GM04503 (cell line): ENCODE data around the gene PNPLA1.

Experiments used
- DNase-seq: peaks from one replicate; pipeline ENCODE4 v3.0.0-alpha.2; 2012; ENCODE audit warnings: low read depth

The PNPLA1 gene

DNA sequence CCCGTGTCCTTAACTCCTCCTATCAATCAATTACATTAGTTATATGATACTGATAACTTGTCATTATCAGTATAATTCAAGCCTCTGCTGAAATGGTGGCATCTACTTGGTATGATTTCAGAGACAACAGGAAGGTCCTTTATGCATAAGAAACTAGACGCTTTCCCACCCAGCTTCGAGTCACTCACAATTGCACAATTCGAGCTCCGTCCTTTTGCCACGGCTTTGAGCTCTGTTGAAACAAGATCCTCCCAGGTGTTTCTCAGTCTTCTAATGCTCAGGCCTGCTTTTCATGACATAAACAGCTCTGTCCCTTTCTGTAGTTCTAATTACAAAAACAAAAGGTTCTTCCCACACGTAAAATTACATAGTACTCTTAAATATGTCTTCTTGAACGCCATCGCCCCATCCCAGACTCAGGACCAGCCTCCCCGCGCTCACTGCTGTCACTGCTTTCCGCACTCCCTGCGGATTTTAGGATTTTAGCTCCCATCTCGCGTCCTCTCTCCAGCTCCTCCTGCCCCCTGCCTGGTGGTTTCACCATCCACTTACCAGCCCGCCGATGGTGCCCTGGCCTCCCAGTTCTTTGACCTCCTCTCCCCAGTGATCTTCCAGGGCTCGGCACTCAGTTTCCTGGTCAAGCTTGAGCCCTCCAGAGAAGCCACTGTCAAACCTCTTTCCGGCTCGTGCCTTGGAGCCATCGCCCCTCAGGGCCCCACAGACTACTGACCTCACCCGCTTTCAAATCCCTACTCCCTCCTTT lies 23.2 kb upstream of the PNPLA1 start:
- DNase-seq: no peak

DNA sequence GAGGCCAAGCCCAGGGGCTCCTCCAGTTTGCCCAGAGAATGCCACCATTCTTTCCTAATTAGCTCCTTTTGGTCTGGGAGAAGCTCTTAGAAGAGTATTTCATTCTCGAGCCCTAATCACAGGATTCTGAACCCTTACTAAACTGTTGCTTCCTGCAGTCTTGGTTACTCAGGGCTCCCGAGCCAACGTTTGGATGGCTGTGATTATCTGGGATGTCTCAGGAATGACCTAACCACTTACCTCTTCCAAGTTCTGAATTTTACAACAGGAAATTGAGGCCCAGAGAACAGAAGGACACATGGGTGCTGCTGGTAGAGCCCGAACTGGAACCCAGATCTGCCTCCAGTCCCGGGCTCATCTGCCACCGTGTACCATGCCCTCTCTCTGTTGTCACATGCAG lies 22.2 kb upstream of the PNPLA1 start:
- peak; percentile 12 for DNase-seq

DNA sequence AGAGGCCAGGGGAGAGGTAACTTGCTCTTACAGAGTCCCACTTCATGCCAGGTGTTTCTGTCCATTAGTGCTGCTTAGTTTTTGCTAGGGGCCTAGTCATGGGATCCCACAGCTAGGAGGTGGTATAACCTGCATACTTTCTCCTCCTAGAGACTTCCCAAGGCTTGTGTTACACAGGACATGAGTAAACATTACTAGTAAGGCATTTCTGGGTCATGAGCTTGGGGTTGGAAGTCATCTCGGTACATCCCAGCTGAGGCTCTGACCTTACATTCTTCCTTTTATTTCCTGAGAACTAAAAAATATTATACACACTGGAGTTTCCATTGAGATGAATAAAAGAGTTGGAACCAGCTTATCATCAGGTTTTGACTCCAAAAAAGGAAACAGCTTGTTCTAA lies 20.9 kb upstream of the PNPLA1 start:
- DNase-seq: no peak

DNA sequence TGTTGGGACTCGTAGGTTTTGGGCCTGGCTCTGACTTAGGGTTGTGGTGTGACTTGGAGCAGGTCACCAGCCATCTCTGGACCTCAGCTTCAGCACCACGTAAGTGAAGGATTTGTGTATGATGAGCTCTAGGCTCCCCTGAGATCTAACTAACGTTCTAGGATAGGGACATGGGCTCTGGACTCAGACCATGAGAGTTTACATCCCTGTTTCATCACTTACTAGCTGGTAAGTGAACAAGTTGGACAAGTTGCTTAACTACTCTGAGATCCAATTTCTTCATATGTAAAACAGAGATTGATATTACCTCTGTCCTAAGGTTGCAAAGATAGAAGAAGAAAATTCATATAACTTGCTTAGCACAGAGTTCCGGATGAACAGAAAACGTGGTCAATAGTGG lies 20.3 kb upstream of the PNPLA1 start:
- no peak for DNase-seq

DNA sequence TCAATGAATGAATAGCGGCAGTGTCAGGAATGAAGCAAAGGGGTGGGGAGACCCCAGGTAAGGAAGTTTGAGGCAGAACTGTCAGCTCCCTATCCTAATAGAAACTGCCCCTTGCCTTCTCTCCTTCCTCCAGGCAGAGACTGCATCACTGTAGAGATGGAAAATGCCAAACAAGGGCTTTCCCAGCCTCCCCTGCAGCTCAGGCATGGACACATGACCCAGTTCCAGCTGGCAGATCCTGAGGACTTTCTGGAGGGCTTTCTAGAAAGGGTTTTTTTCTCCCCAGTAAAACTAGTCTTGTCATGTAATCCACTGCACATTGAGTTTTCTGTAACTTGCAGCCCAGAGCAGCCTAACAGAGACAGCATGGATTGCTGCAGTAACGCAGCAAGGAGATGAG lies 17.9 kb upstream of the PNPLA1 start:
- no peak for DNase-seq

DNA sequence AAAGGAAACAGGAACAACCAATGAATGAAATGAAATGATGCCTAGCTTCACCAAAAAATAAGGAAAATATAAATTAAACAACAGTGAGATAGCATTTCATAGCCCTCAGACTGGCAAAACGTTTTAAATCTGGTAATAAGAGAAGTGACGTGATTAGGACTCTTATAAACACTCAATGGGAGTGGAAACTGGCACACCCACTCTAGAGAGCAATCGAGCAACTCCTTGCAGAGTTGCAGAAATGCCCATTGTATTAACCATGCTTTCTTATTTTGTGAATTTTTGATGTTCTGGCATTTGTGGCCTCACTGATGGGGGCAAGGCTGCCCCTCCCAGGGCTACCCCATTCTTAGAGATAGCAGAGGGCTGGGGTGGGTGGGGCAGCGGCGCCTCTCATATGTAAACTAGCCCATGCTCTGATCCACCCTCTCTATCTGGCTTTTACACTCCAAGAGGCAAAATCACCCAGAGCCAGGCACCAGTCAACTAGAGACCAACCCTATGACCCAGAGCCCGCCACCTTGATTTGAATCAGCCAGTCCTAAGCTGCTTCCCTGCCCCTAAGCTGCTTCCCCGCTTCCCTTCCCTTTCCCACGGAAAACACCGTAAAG lies 6.4 kb upstream of the PNPLA1 start:
- DNase-seq: no peak

DNA sequence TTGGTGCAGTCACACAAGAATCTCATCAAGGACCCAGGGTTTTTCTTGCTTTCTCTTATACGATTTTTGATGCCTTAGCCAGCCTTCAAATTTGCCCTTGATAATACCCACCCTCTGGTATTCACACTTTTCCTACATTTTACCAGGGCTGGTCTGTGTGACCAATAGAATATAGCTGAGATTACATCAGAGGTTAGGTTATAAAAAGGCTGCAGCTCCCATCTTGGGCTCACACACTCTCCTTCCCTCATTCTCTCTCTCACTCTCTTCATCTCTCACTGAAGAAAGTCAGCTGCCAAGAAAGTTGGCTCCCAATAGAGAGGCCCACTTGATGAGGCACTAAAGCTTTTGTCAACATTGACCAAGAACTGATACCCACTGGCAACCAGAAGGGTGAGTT lies 4.1 kb upstream of the PNPLA1 start:
- DNase-seq: no peak

DNA sequence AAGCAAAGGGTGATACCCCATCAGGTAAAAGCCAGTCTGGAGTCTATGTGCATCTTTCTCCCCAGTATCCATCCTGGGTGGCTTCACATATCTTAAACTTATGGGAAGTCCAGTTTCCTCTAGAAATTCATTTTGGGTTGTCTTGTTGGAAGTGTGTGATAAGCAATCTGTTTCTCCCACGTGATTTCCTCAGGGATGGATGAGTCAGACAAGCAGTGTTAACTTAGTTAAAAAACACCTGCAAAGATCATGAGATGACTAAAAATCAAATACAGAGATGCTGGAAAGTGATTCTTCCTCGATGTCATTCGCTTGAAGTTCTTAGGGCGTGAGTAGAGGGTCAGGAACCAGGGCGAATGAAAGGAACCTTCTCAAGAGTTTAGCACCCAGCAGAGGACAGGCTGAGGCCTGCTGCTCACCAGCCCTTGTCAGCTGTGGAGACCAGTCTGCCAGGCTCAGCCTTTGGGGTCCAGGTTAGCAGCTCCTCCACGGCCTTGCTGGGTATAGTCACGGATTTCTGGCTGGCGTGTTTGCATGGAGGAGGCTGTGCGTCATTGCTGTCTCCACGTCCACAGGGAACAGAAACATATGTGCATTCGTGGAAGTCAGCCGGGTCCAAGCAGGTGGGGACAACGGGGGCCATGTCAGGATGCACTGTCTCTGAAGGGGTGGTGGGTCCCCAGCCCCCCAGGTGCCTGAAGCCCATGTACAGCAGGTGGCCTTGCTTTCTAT lies 2.8 kb upstream of the PNPLA1 start:
- no peak for DNase-seq

DNA sequence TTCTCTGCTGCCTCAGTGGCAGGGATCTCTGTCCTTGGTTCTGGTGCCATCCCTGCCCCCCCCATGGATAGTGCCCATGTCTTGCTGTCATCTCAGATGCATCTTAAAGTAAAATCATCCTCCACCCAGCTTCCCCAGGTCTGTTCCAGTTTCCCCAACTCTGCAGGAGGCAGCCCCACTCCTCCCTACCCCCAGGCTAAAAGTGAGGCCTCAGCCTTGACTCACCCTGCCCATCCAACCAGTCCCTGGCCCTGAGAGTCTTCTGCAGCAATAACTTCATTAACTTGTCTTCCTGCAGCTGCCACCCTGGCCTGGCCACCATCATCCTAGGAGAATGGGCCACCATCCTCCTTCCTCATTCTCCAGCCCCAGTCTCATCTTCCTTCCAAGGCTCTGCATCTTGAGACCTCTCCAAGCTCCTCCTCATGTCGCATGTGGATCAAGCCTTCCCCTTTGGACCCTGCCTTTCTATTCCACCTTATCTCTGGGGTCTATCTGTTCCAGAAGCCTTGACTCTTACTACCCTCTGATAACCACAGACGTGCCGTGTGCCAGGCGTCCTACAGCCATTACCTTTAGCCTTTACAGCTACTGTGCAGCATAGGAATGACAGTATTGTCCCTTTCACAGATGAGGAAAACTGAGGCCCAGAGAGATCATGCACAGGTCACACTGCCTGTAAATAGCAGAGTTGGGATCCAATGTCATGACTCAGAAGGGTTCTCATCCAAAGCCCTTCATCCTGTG lies 2.0 kb upstream of the PNPLA1 start:
- no peak for DNase-seq

DNA sequence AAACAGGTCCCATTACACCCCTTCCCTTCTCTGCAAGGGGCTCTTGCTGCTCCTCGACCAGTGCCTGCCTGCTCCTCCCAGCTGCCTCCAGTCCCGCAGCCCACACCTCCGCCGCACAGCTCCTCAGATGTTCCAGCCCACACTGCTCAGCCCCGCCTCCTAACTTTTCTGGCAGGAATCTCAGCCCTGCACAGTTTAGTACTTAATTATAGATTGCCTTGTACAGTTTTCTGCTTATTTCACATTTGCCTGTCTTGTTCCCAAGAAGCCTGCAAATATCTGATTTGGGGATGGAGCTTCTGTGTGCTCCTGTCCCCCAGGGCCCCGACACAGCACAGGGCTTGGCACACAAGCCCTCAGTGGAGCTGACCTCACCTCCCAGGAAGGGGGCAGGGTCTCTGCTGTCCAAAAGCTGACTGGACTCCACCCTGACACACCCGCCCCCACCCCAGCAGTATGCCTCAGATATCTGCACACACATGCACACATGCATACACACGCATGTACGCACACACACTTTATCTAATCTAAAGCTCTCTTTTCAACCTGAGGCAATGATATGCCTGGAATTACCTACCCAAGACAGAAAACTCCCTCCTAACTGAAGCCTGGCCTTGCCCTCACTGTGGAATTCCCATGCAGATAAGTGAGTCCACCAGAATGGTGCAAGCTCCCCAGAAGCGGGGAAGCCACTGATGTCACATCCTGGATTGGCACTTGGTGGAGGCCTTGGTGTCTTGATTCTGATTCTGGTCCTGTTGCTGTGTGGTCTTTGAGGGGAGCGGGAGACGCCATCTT lies 1.2 kb upstream of the PNPLA1 start:
- no peak for DNase-seq

DNA sequence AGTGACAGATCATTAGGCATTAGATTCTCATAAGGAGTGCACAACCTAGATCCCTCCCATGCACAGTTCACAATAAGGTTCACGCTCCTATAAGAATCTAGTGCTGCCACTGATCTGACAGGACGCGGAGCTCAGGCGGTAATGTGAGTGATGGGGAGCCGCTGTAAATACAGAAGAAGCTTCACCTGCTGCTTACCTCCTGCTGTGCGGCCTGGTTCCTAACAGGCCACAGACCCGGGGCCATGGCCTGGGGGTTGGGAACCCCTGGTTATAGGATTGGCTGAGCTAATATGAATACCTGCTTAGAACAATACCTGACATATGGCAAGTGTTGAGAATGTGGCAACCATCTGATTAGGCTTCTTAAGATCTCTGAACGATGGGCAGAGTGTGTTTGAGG lies 2.4 kb downstream of the PNPLA1 start:
- no peak for DNase-seq

DNA sequence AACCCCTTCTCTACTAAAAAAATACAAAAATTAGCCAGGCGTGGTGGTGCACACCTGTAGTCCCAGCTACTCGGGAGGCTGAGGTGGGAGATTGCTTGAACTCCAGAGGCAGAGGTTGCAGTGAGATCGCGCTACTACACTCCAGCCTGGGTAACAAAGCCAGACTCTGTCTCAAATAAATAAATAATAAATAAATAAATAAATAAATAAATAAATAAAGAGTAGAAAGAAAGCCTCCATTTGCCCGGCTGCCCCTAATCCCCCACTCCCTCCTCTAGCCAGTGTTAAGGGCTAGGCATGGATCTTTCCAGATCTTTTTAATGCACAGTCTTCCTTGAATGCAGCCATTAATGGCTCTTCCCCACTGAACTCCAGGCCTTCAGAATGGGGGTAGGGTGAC lies 3.2 kb downstream of the PNPLA1 start:
- DNase-seq: no peak

DNA sequence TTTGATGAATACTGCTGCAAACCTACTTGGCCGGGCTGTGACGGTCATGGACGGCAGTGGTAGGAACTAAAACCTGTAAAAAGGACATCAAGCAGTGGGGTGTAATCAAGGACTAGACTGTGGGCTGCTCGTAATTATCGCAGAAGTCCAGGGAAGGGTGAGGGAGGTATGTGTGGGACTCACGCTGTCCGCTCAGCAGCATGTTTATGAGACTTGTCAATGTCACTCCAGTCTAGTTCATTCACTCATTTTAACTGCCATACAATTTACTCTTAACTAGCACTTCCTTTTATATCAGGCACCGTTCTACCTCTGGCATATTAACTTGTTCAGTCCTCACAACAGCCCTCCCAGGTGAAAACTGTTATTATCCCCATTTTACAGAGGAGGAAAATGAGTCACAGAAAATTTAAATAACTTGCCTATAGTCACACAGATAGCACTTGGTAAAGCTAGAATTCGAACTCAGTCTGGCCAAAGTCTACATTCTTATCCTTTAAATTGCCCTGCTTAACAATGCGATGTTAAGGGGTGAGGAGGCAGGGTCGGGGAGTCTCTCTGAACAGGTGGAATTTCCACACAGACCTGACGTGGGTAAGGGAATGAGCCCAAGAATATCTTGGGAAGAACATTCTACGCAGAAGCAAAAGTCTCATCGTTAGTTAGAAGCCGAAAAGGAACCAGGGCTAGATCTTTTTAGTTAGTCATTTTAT lies 4.1 kb downstream of the PNPLA1 start:
- DNase-seq: no peak

DNA sequence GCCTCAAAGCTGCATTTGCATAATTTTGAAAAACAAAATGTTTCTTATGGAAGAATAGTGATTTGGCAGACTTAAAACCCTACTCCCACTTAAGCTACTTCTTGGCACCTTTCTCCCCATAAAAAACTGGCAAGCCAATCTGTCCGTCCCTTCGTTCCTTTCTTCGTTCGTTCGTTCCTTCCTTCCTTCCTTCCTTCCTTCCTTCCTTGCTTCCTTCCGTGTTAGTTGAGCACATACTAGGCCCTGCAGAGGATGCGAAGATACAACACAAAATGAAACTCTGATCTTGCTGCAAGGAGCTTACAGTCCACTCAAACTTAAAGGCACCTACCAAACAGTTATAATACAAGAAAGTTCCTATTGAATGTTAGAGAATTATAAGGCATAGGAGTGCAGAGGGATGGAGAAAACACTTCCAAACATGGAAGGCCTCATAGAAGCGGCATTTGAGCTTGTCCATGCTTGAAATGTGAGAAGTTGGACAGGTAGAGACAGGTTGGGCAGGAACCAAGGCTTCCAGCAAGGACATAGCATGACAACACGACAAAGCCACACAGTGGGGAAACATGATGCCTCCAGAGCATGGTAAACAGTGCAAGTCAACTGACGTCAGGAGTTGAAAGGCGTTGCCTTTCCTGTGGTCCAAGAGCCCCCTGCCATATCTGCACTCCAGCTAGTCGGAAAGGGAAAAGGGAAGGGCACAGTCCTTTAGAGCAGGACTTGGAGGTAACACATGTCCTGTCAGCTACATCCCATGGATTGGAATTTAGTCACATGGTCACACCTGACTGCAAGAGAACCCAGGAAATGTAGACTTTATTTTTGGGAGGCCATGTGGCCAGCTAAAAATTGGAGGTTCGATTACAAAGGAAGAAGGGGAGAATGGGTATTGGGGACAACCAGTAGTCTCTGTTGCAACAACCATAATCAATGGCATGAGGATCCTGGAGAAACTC lies 7.0 kb downstream of the PNPLA1 start:
- DNase-seq: no peak

DNA sequence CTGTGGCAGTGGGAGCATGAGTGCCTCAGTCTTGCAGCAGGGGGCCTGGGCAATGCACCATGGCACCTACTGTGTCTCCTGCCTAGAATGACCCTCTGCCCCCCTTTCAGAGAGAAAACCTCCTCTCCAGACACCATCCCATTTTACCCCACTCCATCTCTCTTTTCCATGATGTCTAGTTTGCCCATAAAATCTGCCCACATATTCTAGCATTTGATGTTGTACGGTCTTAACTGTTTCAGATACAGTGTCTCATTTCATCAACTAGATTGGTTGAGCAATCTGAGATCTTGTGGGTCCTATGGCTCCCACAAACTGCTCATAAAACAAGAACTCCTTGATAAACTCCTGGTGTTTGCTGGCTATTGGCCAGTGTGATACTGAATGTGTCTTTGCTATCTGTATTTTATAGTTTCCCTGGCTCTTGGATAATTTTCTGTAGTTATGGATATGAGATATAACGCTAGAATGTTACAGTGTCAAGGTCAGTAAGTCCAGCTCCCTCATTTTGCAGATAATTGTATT lies 8.1 kb downstream of the PNPLA1 start:
- no peak for DNase-seq

DNA sequence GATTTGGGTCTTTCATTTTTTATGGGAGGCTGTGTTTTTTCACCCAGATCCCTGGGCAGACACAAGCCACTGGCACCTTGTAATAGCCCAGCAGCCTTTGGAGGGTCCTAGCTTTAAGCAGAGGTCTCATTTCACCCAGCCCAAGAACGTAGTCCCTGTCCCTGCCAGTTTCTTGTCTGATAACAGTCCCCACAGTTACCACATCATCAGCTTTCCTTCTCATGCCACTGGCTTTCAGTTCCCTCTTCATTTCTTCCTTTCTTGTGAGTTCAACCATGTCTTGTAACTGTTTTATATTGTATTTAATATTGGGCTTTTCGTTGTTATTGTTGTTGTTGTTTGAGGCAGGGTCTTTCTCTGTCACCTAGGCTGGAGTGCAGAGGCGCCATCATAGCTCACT lies 10.6 kb downstream of the PNPLA1 start:
- DNase-seq: no peak

DNA sequence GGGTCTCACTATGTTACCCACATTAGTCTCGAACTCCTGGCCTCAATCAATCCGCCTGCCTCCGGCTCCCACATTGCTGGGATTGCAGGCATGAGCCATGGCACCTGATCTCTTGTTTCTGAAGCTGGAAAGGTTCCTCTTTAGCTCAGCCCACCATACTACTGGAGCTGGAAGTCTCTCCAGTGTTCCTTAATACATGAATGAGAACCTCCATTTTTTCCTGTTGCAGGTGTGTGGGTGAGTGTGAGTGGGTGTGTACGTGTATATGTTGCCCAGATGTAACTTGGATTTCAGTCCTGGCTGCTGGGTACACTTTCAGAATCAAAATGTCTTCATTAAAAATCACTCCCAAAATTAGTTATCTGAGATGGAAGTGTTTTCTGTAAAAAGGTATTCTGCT lies 11.1 kb downstream of the PNPLA1 start:
- DNase-seq: no peak

DNA sequence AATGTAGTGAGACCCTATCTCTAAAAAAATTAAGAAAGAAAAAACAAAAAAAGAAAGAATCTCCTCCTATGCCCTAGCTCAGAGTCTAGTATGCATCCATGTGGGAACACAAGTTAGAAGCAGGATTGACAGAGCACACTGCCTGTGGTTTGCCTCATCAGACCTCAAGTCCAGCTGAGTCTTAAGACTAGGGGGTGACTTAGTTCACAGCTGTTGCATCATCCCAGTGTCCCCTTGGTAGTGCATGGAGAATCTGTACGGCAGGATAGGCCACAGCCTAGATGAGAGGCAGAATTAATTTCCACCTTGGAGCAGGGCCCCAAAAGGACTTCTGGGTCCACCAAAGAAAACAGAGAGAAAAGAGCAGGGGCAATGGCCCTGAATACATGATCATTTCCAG lies 13.7 kb downstream of the PNPLA1 start:
- no peak for DNase-seq

DNA sequence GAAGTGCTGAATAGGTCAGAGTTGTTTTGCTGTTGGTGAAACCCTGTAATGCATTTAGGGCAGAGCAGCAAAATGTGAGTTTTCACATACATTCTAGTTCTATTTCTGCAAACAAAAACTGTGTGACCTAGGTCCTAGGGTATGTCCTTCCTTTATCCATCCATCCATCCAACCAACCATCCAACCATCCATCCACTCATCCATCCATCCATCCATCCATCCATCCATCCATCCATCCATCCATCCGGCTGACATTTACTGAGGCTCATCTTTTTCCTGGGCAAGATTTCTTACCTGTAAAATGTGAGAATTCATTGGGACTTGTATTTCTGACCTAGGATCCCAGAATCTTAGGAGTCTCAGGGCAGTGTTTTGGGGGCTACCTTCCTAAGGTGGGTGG lies 14.5 kb downstream of the PNPLA1 start:
- no peak for DNase-seq

DNA sequence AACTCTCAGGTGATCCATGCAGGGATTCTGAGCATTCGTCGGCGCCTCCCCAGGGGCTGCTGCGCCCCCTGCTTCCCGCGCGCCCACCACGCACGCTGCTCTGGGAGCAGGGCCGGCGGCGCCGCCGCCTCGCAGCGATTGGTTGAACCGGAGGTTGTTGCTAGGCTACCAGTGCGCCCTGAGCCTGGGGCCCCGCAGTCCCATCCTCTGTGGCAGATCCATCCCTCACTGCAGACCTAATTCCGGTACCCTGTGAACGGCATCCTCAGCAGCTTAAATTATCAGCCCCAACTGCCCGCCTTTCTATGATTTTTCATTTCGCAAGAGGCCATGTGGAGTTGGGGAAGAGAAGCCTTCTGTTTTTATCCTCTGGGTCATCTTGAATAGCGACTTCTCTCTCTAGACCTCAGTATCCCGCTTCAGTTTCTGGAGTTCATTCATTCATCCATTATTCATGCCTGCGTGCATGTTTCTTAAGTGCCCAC lies 15.4 kb downstream of the PNPLA1 start:
- no peak for DNase-seq
